Fibroblast of upper back skin (primary cell): ENCODE results near the gene DCBLD1.

Source experiments
- DNase-seq: peaks from one replicate; pipeline ENCODE4 v3.0.0-alpha.2; 2013

Gene DCBLD1

GRCh38 chr6:117561128-117561527 is 78.7 kb downstream of the DCBLD1 start:
- no peak for DNase-seq

- DNase-seq = no peak
These were observed 82.2 kb downstream of the DCBLD1 start for GRCh38 chr6:117564681-117565080.

GRCh38 chr6:117568247-117568646 is 85.8 kb downstream of the DCBLD1 start:
- no peak for DNase-seq

- DNase-seq = no peak
These were observed 86.4 kb downstream of the DCBLD1 start for GRCh38 chr6:117568831-117569410.

- no peak for DNase-seq
These were observed 90.7 kb downstream of the DCBLD1 start for GRCh38 chr6:117573006-117573680.

DNA sequence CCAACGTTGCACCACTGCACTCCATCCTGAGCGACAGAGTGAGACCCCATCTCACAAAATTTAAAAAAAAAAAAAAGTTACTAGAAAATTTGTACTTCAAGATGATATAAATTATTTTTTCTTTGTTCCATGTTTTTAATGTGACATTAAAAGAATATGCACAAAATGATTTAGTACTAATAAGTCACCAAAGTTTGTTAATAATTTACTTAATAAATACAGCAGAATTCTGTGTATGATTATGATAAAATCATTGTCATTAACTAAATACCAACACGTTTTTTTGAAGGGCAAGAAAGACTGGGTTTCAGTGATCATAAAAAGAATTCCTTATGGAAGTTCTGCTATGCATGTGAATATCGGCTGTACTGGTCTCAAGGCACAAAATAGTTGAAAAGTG is 91.7 kb downstream of the DCBLD1 start:
- no peak for DNase-seq

DNA sequence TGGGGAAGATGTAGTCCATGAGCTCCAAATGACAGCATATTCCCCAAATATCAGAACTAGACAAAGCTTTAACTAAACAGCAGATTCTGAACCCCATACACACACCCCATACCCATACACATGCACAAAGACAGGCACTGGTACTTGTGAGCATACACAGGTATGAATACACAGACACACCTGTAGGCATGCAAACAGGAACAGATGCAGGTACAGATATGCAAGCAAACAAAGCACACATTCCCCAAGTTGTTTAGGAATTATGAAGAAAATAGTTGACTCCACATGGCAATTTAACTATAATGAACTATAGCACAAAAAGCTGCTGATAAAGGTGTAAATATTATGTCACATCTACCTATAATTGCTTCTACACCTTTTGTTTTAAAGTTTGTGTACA is 103.2 kb downstream of the DCBLD1 start:
- no peak for DNase-seq

GRCh38 chr6:117590447-117590846 is 108.0 kb downstream of the DCBLD1 start:
- DNase-seq = no peak

DNA sequence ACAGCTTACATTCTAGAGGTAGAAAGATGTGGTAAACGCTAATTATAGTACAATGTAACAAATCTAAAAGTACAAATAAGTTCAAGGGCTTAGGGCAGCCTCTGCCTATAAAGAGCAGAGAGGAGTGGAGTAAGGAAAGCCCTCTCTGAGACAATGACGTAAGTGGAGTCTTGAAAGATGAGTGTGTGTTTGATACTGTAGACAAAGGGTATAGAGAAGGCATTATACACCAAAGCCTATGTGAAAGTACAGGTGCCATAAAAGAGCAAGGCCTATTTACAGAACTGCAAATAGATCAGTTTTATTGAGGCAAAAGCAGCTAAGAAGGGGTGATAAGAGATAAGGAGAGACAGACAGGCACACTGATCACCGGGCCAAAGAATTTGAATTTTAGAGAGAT is 108.9 kb downstream of the DCBLD1 start:
- no peak for DNase-seq

- no peak for DNase-seq
These were observed 110.7 kb downstream of the DCBLD1 start for GRCh38 chr6:117592983-117593759.

DNA sequence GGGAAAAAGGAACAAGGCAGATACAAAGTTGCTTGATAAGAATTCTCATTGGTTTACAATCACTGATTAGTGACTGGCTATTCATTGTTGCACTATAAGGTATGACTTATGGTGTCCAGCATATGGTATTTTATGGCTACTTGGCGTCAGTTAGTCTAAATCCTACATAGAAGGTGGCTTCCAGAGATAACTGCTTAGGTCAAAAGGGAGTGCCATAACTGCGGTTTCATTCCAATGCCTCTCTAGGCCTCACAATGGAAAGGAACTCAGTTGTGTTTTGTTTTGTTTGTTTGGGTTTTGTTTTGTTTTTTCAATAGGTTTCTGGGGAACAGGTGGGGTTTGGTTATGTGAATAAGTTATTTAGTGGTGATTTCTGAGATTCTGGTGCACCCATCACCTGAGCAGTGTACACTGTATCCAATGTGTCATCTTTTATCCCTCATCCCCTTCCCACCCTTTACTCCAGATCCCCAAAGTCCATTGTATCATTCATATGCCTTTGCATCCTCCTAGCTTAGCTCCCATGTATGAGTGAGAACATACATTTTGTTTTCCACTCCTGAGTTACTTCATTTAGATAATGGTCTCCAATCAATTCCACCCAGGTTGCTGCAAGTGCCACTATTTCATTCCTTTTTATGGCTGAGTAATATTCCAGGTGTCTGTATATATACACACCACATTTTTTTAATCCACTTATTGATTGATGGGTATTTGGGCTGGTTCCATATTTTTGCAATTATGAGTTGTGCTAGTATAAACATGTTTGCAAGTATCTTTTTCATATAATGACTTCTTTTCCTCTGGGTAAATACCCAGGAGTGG is 112.8 kb downstream of the DCBLD1 start:
- no peak for DNase-seq

DNA sequence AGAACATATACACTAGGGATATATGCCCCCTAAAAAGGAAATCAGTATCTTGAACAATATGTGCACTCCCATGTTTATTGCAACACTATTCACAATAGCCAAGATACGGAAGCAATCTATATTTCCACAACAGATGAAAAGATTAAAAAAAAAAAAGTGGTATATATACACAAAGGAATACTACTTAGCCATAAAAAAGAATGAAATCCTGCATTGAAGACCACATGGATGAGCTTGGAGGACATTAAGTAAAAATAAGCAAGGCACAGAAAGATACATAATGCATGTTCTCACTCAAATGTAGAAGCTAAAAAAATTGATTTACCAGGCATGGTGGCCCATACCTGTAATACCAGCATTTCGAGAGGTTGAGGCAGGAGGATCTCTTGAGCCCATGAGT is 115.3 kb downstream of the DCBLD1 start:
- DNase-seq = no peak
